ENCODE results near the gene FAM107B.

Gene FAM107B

DNA sequence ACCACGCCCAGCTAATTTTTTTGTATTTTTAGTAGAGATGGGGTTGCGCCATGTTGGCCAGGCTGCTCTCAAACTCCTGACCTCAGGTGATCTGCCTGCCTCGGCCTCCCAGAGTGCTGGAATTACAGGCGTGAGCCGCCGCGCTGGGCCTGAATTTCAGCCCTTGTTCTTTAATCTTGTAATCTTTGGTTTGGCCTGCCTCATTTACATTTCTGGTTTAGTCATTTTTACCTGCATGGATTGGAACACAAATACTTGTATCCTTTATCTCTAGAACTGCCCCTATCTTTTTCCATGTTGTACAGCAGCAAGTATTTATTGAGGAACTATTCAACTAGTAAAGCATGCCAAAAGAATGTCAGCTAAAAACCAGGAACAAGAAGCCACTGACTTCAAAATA is 248.4 kb downstream of the FAM107B start:
- no peak for DNase-seq

- no peak for DNase-seq
Observed at GRCh38 chr10:14524691-14525324, 249.9 kb downstream of the FAM107B start.

DNA sequence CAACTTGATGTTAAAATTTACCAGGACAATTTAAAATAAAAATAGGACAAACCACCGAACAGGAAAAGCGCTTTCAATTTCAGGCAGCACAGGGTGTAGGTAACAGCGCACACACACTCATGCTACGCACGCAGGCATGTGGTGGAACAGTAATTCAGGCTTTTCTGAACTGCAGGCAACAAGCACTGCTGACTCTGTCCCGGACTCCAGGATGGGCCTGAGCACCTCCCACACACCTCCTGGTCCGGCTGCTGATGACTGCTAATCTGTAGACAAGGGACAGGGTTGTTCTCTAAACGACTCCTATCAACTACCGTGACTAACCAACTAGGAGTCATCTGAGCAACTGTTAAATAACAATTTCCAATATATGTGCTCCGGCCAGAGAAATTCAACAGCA is 251.4 kb downstream of the FAM107B start:
- no peak for DNase-seq

DNA sequence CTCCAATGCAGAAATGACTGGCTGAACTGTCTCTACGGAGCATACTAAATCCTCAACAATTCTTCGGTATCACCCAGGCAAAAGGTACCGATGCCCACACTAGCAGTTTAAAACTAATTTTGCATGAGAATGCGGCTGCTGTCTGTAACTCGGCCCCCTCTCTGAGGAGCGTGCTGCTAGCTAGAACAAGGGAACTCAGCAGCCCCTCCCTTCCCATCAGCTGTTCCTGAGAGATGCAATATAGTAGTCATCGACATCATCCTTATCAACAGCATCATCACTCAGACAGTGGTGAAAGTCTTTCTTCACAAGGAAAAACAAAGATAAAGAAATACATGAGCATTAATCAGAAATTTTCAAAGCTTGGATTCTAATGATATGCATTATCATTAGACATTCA is 254.9 kb downstream of the FAM107B start:
- DNase-seq = no peak

- DNase-seq = no peak
Observed at GRCh38 chr10:14518149-14518548, 256.5 kb downstream of the FAM107B start.

DNA sequence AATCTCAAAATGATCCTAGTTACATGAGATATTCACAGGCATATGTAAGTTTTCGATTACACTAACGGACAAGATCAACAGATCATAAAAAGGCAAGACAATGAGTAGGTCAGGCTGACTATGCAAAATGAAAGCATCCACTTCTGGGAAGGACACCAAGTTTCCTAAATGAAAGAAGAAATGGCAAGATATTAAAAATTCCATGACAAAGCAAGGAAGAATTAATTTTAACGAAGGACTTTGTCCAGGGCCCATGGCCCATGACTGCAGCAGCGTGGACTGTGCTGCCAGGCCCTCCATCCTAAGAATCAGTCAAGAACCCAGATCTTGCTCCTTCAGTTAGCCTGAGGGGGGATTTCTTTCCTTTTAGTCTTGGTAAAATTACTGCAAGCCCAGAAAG is 261.6 kb downstream of the FAM107B start:
- DNase-seq = no peak

- no peak for DNase-seq
Observed at GRCh38 chr10:14510346-14510745, 264.4 kb downstream of the FAM107B start.

DNA sequence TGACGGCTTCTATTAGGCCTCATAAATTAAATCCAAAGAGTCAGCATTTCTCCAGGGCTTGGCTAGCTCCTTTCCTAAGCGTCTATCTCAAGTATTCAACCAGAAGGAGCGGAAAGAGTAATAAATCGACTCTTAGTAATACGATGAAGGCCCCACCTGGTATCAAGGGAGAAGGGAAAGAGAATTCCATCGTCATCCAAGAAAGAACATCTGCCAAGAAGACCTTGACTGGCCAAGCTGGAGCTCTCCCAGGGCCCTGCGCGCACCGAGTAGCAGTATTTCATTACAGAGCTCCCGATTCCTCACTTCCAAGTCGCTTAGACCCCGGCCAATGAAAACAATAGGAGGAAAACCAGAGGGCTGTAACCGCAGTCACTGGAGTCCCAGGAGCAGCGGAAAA is 266.0 kb downstream of the FAM107B start:
- no peak for DNase-seq

DNA sequence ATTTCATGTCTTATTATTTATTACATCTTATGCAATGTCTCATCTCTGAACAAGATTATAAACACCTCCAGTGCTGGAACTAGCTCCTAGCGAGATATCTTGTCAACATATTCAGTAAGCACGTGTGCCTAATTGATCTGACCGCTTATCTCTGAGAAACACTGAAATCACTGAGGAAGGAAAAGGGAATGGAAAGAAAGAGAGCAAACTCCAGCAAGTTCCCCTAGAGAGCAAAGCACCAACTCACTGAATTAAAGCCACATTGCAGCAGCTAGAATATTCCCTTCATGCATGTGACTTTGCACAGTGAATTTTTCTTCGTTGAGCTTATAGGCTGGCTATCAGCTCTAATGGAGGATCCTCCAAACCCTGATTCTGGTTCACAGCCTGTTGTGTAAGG is 266.9 kb downstream of the FAM107B start:
- no peak for DNase-seq

- DNase-seq = no peak
Observed at GRCh38 chr10:14507176-14507575, 267.5 kb downstream of the FAM107B start.

DNA sequence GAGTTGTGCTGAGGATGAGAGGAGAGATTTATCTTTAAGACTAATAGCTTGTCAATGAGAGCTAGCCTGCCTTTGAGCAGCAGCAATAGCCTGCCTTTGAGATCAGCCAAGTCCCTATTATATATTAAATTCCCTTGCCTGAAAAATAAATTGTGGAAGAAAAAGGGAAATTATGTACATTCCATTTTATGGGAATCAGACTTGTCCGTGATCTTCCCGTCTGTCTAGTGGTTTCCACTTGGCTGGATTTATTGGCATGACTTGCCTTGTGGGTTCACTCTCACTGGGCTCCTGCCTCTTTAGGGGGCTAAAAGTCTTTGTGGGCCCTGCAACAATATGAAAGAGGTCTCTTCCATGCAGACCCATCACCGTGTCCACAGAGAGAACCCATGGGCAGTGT is 272.3 kb downstream of the FAM107B start:
- no peak for DNase-seq

DNA sequence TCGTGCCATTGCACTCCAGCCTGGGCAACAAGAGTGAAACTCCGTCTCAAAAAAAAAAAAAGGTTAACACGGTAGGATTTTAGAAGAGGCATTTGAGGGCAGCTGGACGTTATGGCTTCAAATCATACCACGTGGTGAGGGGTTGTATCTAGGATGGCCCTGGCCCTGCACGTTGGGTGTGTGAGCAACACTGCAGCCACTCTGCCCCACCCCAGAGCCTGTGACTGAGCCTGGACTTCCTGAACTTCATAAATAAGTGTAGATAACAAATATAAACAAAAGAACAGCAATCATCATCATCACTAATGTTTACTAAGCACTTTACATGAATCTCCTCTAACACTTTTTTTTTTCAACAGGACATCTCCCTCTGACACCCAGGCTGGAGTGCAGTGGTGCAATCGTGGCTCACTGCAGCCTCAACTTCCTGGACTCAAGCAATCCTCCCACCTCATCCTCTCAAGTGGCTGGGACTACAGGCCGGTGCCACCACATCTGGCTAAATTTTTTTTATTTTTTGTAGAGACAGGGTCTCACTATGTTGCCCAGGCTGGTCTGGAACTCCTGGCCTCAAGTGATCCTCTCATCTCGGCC is 274.4 kb downstream of the FAM107B start:
- DNase-seq = no peak

DNA sequence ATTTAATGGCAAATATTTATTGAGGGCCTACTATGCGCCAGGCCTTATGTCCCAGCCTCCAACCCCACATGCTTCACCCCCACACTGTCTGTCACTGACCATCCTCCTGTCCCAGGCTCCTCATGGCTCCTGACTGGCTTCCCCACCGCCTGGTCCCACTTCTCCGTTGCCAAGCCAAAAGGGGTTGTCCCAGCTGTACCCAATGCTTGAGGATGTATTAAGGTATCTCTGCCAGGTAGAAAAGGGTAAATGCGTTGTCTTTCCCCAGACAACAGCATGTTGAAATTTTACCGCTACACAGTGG is 275.1 kb downstream of the FAM107B start:
- no peak for DNase-seq

DNA sequence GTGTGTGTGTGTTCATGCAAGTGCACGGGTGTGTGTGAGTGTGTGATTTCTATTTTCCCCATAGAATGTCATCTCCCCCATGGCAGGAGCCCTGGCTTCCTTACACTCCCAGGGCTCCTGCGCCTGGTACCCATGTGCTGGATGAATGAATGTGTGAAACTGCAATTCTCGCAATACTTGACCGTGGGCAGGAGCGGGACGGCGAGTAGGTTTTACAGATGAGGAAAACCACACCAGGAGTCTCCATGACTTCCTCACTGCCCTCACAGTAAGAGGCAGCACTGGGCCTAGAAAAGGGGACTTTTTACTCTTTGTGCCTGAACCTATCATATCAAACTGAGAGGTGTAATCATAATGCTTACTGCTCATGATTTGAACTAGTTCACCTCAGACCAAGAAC is 276.4 kb downstream of the FAM107B start:
- DNase-seq = no peak

DNA sequence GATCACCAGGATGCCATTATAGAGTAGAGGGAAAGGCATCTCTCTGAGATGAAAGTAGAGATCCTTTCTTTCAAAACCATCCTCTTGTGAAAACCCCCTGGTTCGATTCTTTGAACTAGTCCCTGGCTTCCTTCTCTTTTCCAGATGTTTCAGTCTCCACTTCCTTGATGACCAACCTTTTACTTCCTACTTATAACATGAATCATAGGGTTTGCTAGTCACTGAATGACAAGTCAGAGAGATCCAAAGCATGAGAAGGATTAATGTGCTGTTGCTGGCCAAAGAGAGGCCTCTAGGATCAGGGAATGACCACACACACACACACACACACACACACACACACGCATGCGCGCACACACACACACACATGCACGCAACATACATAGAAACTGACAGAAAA is 282.9 kb downstream of the FAM107B start:
- DNase-seq = no peak

- no peak for DNase-seq
Observed at GRCh38 chr10:14489522-14490177, 285.0 kb downstream of the FAM107B start.

- DNase-seq = no peak
Observed at GRCh38 chr10:14487488-14487883, 287.2 kb downstream of the FAM107B start.

DNA sequence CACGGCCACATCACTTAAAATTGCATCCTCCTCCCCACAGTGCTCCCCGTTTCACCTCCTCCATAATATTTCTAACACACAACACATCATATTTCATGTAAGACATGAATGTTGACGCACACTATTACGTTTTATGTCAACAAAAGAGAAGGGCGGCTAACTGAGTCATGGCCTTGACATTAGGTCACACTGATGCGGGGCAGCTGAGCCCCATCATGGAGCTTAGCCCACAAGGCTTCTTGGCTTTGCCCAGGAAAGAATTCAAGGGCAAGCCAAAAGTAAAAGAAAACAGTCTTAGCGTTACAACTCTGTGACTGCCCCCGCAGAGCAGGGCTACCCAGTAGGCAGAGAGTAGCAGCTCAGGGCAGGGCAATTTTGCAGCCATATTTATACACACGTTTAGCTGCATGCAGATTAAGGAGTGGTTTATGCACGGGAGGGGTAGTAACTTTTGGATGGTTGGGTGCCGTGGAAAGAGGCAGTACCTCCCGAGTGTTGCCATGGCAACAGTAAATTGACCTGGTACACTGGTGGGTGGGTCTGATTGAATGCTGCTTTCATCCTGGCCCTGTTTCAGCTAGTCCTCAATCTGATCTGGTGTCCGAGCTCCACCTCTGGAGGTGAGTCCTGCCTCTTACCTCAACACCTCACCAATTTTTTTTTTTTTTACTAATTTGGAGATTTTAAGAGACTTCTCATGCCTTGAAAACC is 287.8 kb downstream of the FAM107B start:
- no peak for DNase-seq

- no peak for DNase-seq
Observed at GRCh38 chr10:14485986-14486385, 288.7 kb downstream of the FAM107B start.

- DNase-seq = no peak
Observed at GRCh38 chr10:14483417-14483816, 291.3 kb downstream of the FAM107B start.

GRCh38 chr10:14481752-14482151 is 292.9 kb downstream of the FAM107B start:
- DNase-seq = no peak

DNA sequence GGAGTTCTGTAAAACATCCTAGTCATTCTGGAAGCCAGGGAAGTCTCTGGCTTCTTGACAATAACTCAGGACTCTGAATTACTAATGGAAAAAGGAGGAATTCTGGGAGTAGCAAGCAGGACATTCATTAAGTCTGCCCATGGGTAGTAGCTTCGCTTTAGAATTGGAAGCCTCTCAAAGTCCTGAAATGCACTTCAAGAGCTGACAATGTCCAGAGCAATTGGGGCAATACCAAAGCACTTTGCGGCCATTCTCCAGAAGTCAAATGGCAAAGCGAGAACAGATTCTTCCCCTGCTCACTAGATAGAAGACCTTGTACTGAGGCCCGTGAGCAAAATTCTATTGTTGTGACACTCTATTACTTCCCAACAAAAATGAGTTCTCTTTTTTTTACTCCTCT is 293.7 kb downstream of the FAM107B start:
- no peak for DNase-seq

DNA sequence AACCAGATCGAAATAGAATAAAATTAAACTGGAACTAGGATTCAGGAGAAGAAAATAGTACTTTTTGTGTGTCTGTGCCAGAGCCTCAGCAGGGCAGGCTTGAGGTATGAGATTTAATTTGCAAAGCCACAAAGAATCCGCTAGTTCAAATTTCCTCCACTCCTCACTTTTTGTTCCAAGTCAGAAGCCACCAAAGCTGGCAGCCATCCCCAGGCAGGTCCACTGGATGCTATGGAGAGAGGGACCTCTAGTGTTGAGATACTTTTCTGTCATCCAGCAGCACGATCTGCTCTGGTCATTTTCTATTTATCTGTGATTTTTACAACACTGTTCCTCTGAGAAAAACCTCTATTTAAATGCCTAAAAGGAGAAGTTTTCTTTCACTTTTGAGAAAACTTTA is 296.1 kb downstream of the FAM107B start:
- DNase-seq = no peak

DNA sequence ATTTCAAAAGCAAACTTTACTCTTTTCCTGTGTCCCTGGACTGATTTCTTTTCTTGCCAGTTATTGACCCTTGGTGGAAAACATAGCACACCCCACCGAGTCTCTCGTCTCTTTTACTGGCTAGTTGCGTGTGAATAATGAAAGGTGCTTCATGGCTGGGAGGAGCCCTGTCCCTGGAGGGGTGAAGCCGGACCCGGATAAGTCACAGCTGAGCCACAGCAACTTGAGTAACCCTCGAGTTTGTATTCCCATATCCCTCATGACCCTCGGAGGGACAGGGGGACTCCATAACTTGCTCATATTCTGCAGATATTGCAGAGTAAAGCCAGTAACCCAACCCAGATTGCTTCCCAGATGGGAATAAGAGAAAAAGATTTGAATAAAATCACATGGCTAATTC is 296.5 kb downstream of the FAM107B start:
- DNase-seq = no peak

DNA sequence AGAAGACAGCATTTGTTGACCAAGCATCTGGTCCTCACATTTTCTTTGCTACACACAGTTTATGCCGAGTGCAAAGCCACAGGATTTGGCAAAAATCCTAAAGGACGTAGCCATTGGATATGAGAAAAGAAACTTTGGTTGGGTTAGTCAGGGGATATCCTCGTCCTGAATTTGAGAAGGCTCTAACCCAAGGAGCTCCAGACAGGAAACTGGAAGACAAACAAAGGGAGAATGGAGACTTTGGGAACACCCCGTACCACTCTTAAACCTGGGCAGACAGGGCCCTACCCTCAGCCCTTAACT is 297.3 kb downstream of the FAM107B start:
- no peak for DNase-seq

Measured in NCI-H2227 treated with DMSO at 0.1 percent for 48 hours (cell line).